SIG-M5 (cell line): Measurements from ENCODE around the gene CIBAR2.

ENCODE experiments used
- DNase-seq: peaks from one replicate; lab custom pipeline; 2025; lab: John Stamatoyannopoulos, UW

The CIBAR2 gene

GRCh38 chr16:85103114-85104079 lies 8.9 kb downstream of the CIBAR2 start:
- no peak for DNase-seq

GRCh38 chr16:85101956-85102630 lies 10.2 kb downstream of the CIBAR2 start:
- DNase-seq, result no peak

- DNase-seq, result no peak
These were observed 12.0 kb downstream of the CIBAR2 start for GRCh38 chr16:85100265-85100664.

GRCh38 chr16:85098565-85098964 lies 13.7 kb downstream of the CIBAR2 start:
- DNase-seq, result no peak

GRCh38 chr16:85096921-85097320 lies 15.4 kb downstream of the CIBAR2 start:
- no peak for DNase-seq

- no peak for DNase-seq
These were observed 17.5 kb downstream of the CIBAR2 start for GRCh38 chr16:85094812-85095211.

- no peak for DNase-seq
These were observed 18.0 kb downstream of the CIBAR2 start for GRCh38 chr16:85094176-85094805.

- DNase-seq, result no peak
These were observed 18.6 kb downstream of the CIBAR2 start for GRCh38 chr16:85093705-85094104.

- DNase-seq, result no peak
These were observed 19.4 kb downstream of the CIBAR2 start for GRCh38 chr16:85092851-85093250.

- no peak for DNase-seq
These were observed 20.0 kb downstream of the CIBAR2 start for GRCh38 chr16:85092309-85092708.

GRCh38 chr16:85091522-85091910 lies 20.8 kb downstream of the CIBAR2 start:
- no peak for DNase-seq

GRCh38 chr16:85090873-85091521 lies 21.3 kb downstream of the CIBAR2 start:
- DNase-seq, result no peak

- DNase-seq, result no peak
These were observed 22.1 kb downstream of the CIBAR2 start for GRCh38 chr16:85090181-85090580.

- DNase-seq, result no peak
These were observed 22.7 kb downstream of the CIBAR2 start for GRCh38 chr16:85089525-85089924.

- DNase-seq, result no peak
These were observed 23.6 kb downstream of the CIBAR2 start for GRCh38 chr16:85088570-85089199.

- no peak for DNase-seq
These were observed 24.2 kb downstream of the CIBAR2 start for GRCh38 chr16:85087899-85088569.

GRCh38 chr16:85086347-85087291 lies 25.7 kb downstream of the CIBAR2 start:
- no peak for DNase-seq

- no peak for DNase-seq
These were observed 26.6 kb downstream of the CIBAR2 start for GRCh38 chr16:85085721-85086120.

GRCh38 chr16:85084841-85085510 lies 27.3 kb downstream of the CIBAR2 start:
- DNase-seq, result no peak
